IMR-90 (cell line): ENCODE results near the gene KDM2A. TPM values are rescaled to one million over a fixed set of nuclear protein-coding genes. Genes with fewer than 3 reads are reported as not detected.

ENCODE experiments used
- ATAC-seq: fragments of 200-7000 bp; cut with Tn5 transposase; 2 replicates; pipeline ENCODE4 v1.9.1; 2020; ENCODE audit warnings: low read depth, mild to moderate bottlenecking, moderate library complexity
- BruUV-seq: library from RNA; stranded (reverse); fragments of 400-500 nt; replicated peaks from 2 replicates; lab custom pipeline; 2021; lab: Mats Ljungman, UMichigan
- CTCF ChIA-PET: fragments of 300-600 bp; formaldehyde crosslinking; extraction: SDS; loops from one replicate; lab custom pipeline; 2021; ENCODE audit warnings: antibody characterized with exemption; lab: Yijun Ruan, JAX
- POLR2A ChIA-PET: fragments of 300-600 bp; sonication (Branson Sonifier 250); formaldehyde crosslinking; loops from one replicate; lab custom pipeline; 2022; ENCODE audit warnings: antibody characterized with exemption; ENCODE audit not compliant: unreplicated experiment; lab: Charles Lee
- DNase-seq: peaks from one replicate; pipeline ENCODE4 v3.0.0; 2013
- H2AFZ ChIP-seq: replicated peaks from 2 replicates; pipeline ENCODE3; 2013; ENCODE audit warnings: low read length, mild to moderate bottlenecking; ENCODE audit not compliant: poor library complexity
- H2AK5ac ChIP-seq: 2 replicates; pipeline ENCODE4 v1.6.1; 2013; ENCODE audit warnings: low read depth, low read length, inconsistent platforms
- H2AK9ac ChIP-seq: replicated peaks from 2 replicates; pipeline ENCODE3; 2013; ENCODE audit warnings: mild to moderate bottlenecking, low read depth, low read length, moderate library complexity; ENCODE audit not compliant: poor library complexity
- H2BK120ac ChIP-seq: 2 replicates; pipeline ENCODE4 v1.6.1; 2013; ENCODE audit warnings: low read depth, low read length, inconsistent platforms
- H2BK15ac ChIP-seq: 3 replicates; pipeline ENCODE4 v1.6.1; 2013; ENCODE audit warnings: low read depth, low read length, inconsistent platforms
- H2BK20ac ChIP-seq: 2 replicates; pipeline ENCODE4 v1.6.1; 2013; ENCODE audit warnings: low read depth, mild to moderate bottlenecking, inconsistent platforms, low read length, moderate library complexity
- H2BK5ac ChIP-seq: 2 replicates; pipeline ENCODE4 v1.6.1; 2013; ENCODE audit warnings: mild to moderate bottlenecking, low read depth, low read length, inconsistent platforms; ENCODE audit not compliant: poor library complexity, severe bottlenecking
- H3K14ac ChIP-seq: replicated peaks from 2 replicates; pipeline ENCODE4 v1.6.1; 2013; ENCODE audit warnings: low read depth, low read length, inconsistent platforms
- H3K18ac ChIP-seq: 2 replicates; pipeline ENCODE4 v1.6.1; 2013; ENCODE audit warnings: low read depth, low read length, control low read depth
- H3K23ac ChIP-seq: 2 replicates; pipeline ENCODE4 v1.6.1; 2013; ENCODE audit warnings: low read depth, low read length, inconsistent platforms
- H3K27ac ChIP-seq: 2 replicates; pipeline ENCODE4 v1.5.1; 2013; ENCODE audit warnings: mild to moderate bottlenecking, control low read depth, low read length; ENCODE audit not compliant: insufficient read depth
- H3K27me3 ChIP-seq: 2 replicates; pipeline ENCODE4 v1.6.1; 2013; ENCODE audit warnings: low read length; ENCODE audit not compliant: control insufficient read depth, insufficient read depth
- H3K36me3 ChIP-seq: 2 replicates; pipeline ENCODE4 v1.6.1; 2013; ENCODE audit warnings: low read length, mixed read lengths; ENCODE audit not compliant: control insufficient read depth, insufficient read depth
- H3K4ac ChIP-seq: 2 replicates; pipeline ENCODE4 v1.6.1; 2013; ENCODE audit warnings: low read depth, low read length, inconsistent platforms
- H3K4me1 ChIP-seq: 2 replicates; pipeline ENCODE4 v1.6.1; 2013; ENCODE audit warnings: low read length, mixed read lengths; ENCODE audit not compliant: control insufficient read depth, insufficient read depth
- H3K4me2 ChIP-seq: 2 replicates; pipeline ENCODE4 v1.6.1; 2013; ENCODE audit warnings: low read depth, mild to moderate bottlenecking, control low read depth, low read length, moderate library complexity
- H3K4me3 ChIP-seq: 2 replicates; pipeline ENCODE4 v1.5.1; 2013; ENCODE audit warnings: low read depth, mild to moderate bottlenecking, control low read depth, low read length, moderate library complexity; ENCODE audit not compliant: insufficient read depth
- H3K56ac ChIP-seq: 2 replicates; pipeline ENCODE4 v1.6.1; 2013; ENCODE audit warnings: low read length, inconsistent platforms; ENCODE audit not compliant: insufficient read depth; ENCODE audit errors: extremely low read depth
- H3K79me1 ChIP-seq, 2 experiments: 2 replicates each; pipeline ENCODE4 v1.6.1; 2013; ENCODE audit warnings: low read length in 2 of 2, inconsistent platforms in 1 of 2, low read depth in 1 of 2
- H3K9ac ChIP-seq: 2 replicates; pipeline ENCODE4 v1.6.1; 2013; ENCODE audit warnings: low read depth, low read length, control low read depth
- H3K9me1 ChIP-seq: 2 replicates; pipeline ENCODE4 v1.6.1; 2013; ENCODE audit warnings: low read length, inconsistent platforms; ENCODE audit not compliant: insufficient read depth
- H3K9me3 ChIP-seq: 2 replicates; pipeline ENCODE4 v1.6.1; 2013; ENCODE audit warnings: low read length; ENCODE audit not compliant: control insufficient read depth, insufficient read depth
- H4K20me1 ChIP-seq: 2 replicates; pipeline ENCODE4 v1.6.1; 2013; ENCODE audit warnings: low read length, inconsistent platforms; ENCODE audit not compliant: insufficient read depth
- H4K5ac ChIP-seq: 2 replicates; pipeline ENCODE4 v1.6.1; 2013; ENCODE audit warnings: mild to moderate bottlenecking, low read depth, low read length, control low read depth
- H4K8ac ChIP-seq, 2 experiments: 2 replicates each; pipeline ENCODE4 v1.6.1; 2013; ENCODE audit warnings: low read depth in 2 of 2, low read length in 2 of 2, control low read depth in 1 of 2, inconsistent platforms in 1 of 2
- H4K91ac ChIP-seq: 2 replicates; pipeline ENCODE4 v1.6.1; 2013; ENCODE audit warnings: low read depth, low read length, inconsistent platforms; ENCODE audit not compliant: insufficient read depth
- BHLHE40 ChIP-seq: fragments of 150-350 bp; IDR thresholded peaks from 2 replicates; pipeline ENCODE4 v1.6.1; 2016; ENCODE audit warnings: mild to moderate bottlenecking, low read depth, low read length
- CEBPB ChIP-seq: IDR thresholded peaks from 2 replicates; pipeline ENCODE4 v1.6.1; 2012; ENCODE audit warnings: low read depth, low read length, improper control_type of control experiment
- CHD1 ChIP-seq: IDR thresholded peaks from 2 replicates; pipeline ENCODE4 v1.6.1; 2012; ENCODE audit warnings: low read depth, low read length, improper control_type of control experiment
- CTCF ChIP-seq: conservative IDR thresholded peaks from 2 replicates; pipeline ENCODE4 v1.5.1; 2012; ENCODE audit warnings: mild to moderate bottlenecking, low read depth, low read length, improper control_type of control experiment
- ELK1 ChIP-seq: fragments of 150-350 bp; IDR thresholded peaks from 2 replicates; pipeline ENCODE4 v1.6.1; 2016; ENCODE audit warnings: low read depth, mild to moderate bottlenecking, low read length, moderate library complexity, borderline replicate concordance
- FOS ChIP-seq: fragments of 150-350 bp; IDR thresholded peaks from 2 replicates; pipeline ENCODE4 v1.6.1; 2016; ENCODE audit warnings: low read depth, low read length
- MAFK ChIP-seq: IDR thresholded peaks from 2 replicates; pipeline ENCODE4 v1.6.1; 2012; ENCODE audit warnings: low read depth, low read length, improper control_type of control experiment
- MAZ ChIP-seq: IDR thresholded peaks from 2 replicates; pipeline ENCODE4 v1.6.1; 2012; ENCODE audit warnings: low read depth, mild to moderate bottlenecking, low read length, improper control_type of control experiment, moderate library complexity, borderline replicate concordance
- MXI1 ChIP-seq: IDR thresholded peaks from 2 replicates; pipeline ENCODE4 v1.6.1; 2012; ENCODE audit warnings: low read depth, mild to moderate bottlenecking, low read length, moderate library complexity, borderline replicate concordance
- NFE2L2 ChIP-seq: fragments of 150-350 bp; IDR thresholded peaks from 2 replicates; pipeline ENCODE4 v1.6.1; 2016; ENCODE audit warnings: low read depth, mild to moderate bottlenecking, low read length
- POLR2A ChIP-seq: IDR thresholded peaks from 2 replicates; pipeline ENCODE4 v1.6.1; 2012; ENCODE audit warnings: mild to moderate bottlenecking, low read depth, low read length
- RAD21 ChIP-seq: IDR thresholded peaks from 2 replicates; pipeline ENCODE4 v1.6.1; 2012; ENCODE audit warnings: low read length, improper control_type of control experiment
- RCOR1 ChIP-seq: IDR thresholded peaks from 2 replicates; pipeline ENCODE4 v1.6.1; 2012; ENCODE audit warnings: mild to moderate bottlenecking, low read length, improper control_type of control experiment; ENCODE audit not compliant: insufficient replicate concordance
- RFX5 ChIP-seq: IDR thresholded peaks from 2 replicates; pipeline ENCODE4 v1.8.0; 2012; ENCODE audit warnings: low read depth, mild to moderate bottlenecking, low read length, moderate library complexity
- SMC3 ChIP-seq: fragments of 150-350 bp; IDR thresholded peaks from 2 replicates; pipeline ENCODE4 v1.6.1; 2016; ENCODE audit warnings: low read depth, mild to moderate bottlenecking, antibody characterized with exemption, low read length, moderate library complexity
- USF2 ChIP-seq: fragments of 150-350 bp; IDR thresholded peaks from 2 replicates; pipeline ENCODE4 v1.6.1; 2017; ENCODE audit warnings: mild to moderate bottlenecking, antibody characterized with exemption, low read length, low read depth
- WGBS, 2 experiments: methylation state at CpG; one replicate each; pipeline versions ENCODE4 v1.1.5 to v1.1.7; 2013; ENCODE audit warnings: missing lambda C conversion rate in 2 of 2; ENCODE audit not compliant: insufficient read length in 1 of 2; ENCODE audit errors: extremely low coverage in 2 of 2; 5-methylcytosine and 5-hydroxymethylcytosine counted together
- dilution Hi-C: fragments of 300-500 bp; cut with HindIII; formaldehyde crosslinking; loops from one replicate; pipeline ENCODE4 v1.14.3; 2018; ENCODE audit warnings: low sequenced_read_pairs; ENCODE audit not compliant: unreplicated experiment
- in situ Hi-C: fragments of 300-500 bp; cut with MboI; formaldehyde crosslinking; loops from 3 replicates; pipeline ENCODE4 v1.14.3; 2019; ENCODE audit warnings: low sequenced_read_pairs, inconsistent platforms, mixed read lengths
- intact Hi-C: fragments of 100-400 bp; cut with micrococcal nuclease; formaldehyde crosslinking; loops from 2 replicates; pipeline ENCODE4 v1.10.0; 2022
- polyA plus RNA-seq, 3 experiments: library from polyadenylated mRNA; depleted of rRNA; stranded (reverse); fragments of >200 nt; gene quantifications; 2 replicates each; pipeline ENCODE4 v1.2.3, GENCODE V29; 2012; ENCODE audit warnings: low replicate concordance in 1 of 3
- total RNA-seq: library from RNA; depleted of rRNA; stranded (reverse); fragments of >200 nt; gene quantifications from 2 replicates; pipeline ENCODE4 v1.2.3, GENCODE V29; 2012

Gene KDM2A
- total and polyA plus RNA-seq, 2 of the 4 experiments (the other 2 are of a cell fraction), result 26.7 to 42.6 TPM

- Histone ChIP-seq H3K27ac (no peak overlapping the region), H3K18ac (no peak overlapping the region), H3K14ac (no peak overlapping the region), H4K8ac (no peak overlapping the region), H3K4ac (no peak overlapping the region), H2AK5ac (no peak overlapping the region), H3K4me1 (peaks cover 20% of the 10 kb centered on the region), H3K56ac (no peak overlapping the region), H2BK20ac (no peak overlapping the region), H2BK120ac (no peak overlapping the region), H3K79me1 (peaks cover 20 to 58% of the 10 kb centered on the region in 2 experiments), H4K5ac (no peak overlapping the region), H4K91ac (no peak overlapping the region), H3K4me3 (no peak overlapping the region), H3K36me3 (peaks cover 31% of the 10 kb centered on the region), H2BK5ac (peak overlapping the region; percentile 66), H3K27me3 (no peaks in the 10 kb centered on the region), H3K9me1 (peaks cover 17% of the 10 kb centered on the region; the same call in 1 of the 2 replicates), H3K4me2 (0 out of 2 replicates have a peak overlapping the region, but pooled peaks have one; percentile 45), H2AFZ (no peak overlapping the region), H2BK15ac (no peak overlapping the region), H3K9ac (no peak overlapping the region), H2AK9ac (no peak overlapping the region), H3K23ac (no peak overlapping the region), H4K20me1 (peaks cover 15% of the 10 kb centered on the region), H3K9me3 (peaks cover 2% of the 10 kb centered on the region; the same call in 1 of the 2 replicates)
- CTCF ChIA-PET, result interaction anchor here (0.7 kb wide), 1 partner anchor 46 kb away, joined by 3 read pairs; no protein-coding TSS in a partner anchor
- intact Hi-C loops (no loop called here), dilution Hi-C loops (no loop called here), in situ Hi-C loops (no loop called here)
- ATAC-seq, result no peak
- DNase-seq, result peak; percentile 24
- TF ChIP-seq CHD1 (no peak), RAD21 (no peak), CEBPB (no peak), NFE2L2 (no peak), MXI1 (no peak), POLR2A (no peak), RFX5 (no peak), FOS (no peak), MAFK (no peak), MAZ (no peak), ELK1 (no peak), SMC3 (no peak), RCOR1 (no peak), USF2 (no peak), BHLHE40 (no peak), CTCF (no peak)
- WGBS, 2 experiments, result no CpG with 5 or more reads among the region's 3 CpGs
- no TSS peak for BruUV-seq
- POLR2A ChIA-PET, result no interaction called here
Measured at GRCh38 chr11:67292671-67293070, 173.6 kb downstream of the KDM2A start.
